ENCODE measurements around the gene WBP2.
"Not testable (repeated sequence)": the region's sequence is repeated elsewhere in the genome, so short reads cannot be mapped to it uniquely, and the experiment has no call there.

Gene WBP2

DNA sequence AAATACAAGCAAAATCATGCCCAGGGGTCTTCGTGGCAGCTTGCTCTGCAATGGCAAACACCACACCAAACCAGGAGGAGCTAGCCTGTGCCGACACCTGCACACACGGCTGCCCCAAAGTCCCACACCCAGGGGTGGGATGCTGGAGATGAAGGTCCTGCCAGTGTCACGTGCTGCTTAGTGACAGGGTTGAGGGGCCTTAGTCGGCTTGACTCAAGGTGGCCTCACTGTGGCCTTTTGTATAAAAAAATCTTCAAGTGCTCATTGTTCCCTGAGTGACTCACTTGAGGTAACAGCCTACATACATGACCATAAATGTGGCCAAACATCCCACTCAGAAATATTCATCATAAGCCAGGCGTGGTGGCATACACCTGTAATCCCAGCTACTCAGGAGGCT, 34.3 kb upstream of the WBP2 start:
- no peak for DNase-seq (ENCODE audit: extremely low read depth in 1 of 2, low read depth in 1 of 2)

GRCh38 chr17:75888484-75888883, 33.3 kb upstream of the WBP2 start:
- DNase-seq (ENCODE audit: extremely low read depth in 1 of 2, low read depth in 1 of 2): no peak

GRCh38 chr17:75885860-75886259, 30.7 kb upstream of the WBP2 start:
- not testable (repeated sequence) for DNase-seq (ENCODE audit: extremely low read depth in 1 of 2, low read depth in 1 of 2)

DNA sequence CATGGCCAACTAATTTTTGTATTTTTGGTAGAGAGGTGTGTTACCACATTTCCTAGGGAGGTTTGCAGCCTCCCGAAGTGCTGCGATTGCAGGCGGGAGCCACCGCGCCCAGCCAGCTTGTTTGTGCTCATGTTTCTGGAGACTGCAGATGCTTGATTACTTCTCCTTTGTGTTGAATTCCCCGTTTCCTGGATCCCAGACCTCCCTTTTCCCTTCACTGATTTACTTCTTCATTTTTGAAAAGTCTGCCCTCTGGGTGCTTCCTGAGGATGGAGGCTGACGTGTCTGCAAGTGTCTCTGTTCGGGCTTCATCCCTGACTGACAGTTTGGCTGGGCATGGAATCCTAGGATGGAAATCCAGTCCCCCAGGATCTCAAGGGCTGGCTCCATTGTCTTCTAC, 30.3 kb upstream of the WBP2 start:
- no peak for DNase-seq (ENCODE audit: extremely low read depth in 1 of 2, low read depth in 1 of 2)

GRCh38 chr17:75881678-75882454, 26.7 kb upstream of the WBP2 start:
- DNase-seq (ENCODE audit: extremely low read depth in 1 of 2, low read depth in 1 of 2): no peak

- no peak for DNase-seq (ENCODE audit: extremely low read depth in 1 of 2, low read depth in 1 of 2)
Measured at GRCh38 chr17:75880266-75880665, 25.1 kb upstream of the WBP2 start.

- no peak for DNase-seq (ENCODE audit: extremely low read depth in 1 of 2, low read depth in 1 of 2)
Measured at GRCh38 chr17:75878174-75878998, 23.3 kb upstream of the WBP2 start, which contains the start of gene TRIM47. TRIM47 (minus strand) TSS chr17:75878581; CDS start chr17:75878548, 33 bp downstream.

DNA sequence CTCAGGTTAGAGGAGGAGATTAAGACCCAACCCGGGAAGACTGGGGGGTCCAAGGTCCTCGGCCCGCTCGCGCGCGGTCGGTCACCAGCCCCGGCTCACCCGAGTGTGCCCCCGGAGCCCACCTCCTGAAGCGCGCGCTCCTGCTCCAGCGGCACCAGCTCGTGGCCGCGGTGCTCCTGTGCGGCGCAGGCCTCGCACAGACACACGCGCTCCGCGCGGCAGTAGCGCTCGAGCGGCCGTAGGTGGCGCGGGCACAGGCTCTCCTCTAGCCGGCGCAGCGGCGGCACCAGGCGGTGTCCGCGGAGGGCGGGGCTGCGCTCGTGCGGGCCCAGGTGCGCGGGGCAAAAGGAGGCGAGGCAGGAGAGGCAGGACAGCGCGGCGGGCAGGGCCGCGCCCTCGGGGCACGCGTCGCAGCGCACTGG, 22.6 kb upstream of the WBP2 start:
- DNase-seq (ENCODE audit: extremely low read depth in 1 of 2, low read depth in 1 of 2): peak in 1 of 2 donors; percentile 47

- DNase-seq (ENCODE audit: extremely low read depth in 1 of 2, low read depth in 1 of 2): no peak
Measured at GRCh38 chr17:75876938-75877751, 22.0 kb upstream of the WBP2 start.

- peak in 1 of 2 donors; percentile 79 for DNase-seq (ENCODE audit: extremely low read depth in 1 of 2, low read depth in 1 of 2)
Measured at GRCh38 chr17:75876190-75876937, 21.2 kb upstream of the WBP2 start.

DNA sequence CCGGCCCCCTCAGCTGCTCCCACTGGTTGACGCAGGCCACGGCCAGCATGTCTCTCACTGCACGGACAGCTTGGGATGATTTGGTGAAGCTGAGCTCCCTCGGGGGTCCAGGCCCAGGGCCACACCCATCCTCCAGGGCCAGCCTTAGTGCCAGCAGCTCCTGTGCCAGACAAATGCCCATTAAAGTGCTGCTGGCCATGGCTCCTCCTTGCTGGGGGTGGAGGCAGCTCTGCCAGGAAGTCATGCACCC, 20.7 kb upstream of the WBP2 start:
- no peak for DNase-seq (ENCODE audit: extremely low read depth in 1 of 2, low read depth in 1 of 2)

DNA sequence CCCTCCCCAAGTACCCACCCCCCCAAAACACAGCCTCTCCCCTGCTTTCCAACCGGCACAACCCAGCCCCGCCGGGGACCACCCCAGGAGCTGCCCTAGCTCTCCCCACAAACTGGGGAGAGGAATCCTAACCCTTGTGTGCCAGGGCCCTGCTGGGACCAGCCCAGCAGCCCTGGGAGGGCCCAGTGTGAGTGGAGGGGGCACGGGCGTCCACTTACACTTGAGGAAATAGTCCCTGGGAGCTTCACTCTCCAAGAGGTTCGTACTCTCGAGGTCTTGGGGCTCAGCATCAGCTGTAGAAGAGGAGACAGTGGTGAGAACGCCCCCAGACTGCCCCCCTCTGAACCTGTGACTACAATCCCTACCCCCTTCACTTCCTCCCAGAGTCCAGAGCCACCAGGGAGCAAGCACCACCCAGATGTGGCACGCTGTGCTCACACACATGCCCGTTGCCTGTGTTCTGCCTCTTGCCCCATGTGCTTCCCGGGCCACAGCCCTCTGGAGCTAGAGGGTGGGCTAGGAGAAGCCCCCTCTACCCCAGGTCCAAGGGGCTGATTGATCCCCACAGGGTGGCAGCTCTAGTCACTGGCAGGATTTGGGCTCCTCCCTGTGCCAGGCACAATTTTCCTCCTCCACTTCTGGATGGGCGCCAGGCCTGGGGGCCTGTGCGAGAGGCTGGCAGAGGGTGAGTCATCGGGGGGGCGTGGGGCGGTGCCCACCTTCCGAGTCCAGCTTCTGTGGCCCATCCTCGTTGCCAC, 20.2 kb upstream of the WBP2 start:
- no peak for DNase-seq (ENCODE audit: extremely low read depth in 1 of 2, low read depth in 1 of 2)

DNA sequence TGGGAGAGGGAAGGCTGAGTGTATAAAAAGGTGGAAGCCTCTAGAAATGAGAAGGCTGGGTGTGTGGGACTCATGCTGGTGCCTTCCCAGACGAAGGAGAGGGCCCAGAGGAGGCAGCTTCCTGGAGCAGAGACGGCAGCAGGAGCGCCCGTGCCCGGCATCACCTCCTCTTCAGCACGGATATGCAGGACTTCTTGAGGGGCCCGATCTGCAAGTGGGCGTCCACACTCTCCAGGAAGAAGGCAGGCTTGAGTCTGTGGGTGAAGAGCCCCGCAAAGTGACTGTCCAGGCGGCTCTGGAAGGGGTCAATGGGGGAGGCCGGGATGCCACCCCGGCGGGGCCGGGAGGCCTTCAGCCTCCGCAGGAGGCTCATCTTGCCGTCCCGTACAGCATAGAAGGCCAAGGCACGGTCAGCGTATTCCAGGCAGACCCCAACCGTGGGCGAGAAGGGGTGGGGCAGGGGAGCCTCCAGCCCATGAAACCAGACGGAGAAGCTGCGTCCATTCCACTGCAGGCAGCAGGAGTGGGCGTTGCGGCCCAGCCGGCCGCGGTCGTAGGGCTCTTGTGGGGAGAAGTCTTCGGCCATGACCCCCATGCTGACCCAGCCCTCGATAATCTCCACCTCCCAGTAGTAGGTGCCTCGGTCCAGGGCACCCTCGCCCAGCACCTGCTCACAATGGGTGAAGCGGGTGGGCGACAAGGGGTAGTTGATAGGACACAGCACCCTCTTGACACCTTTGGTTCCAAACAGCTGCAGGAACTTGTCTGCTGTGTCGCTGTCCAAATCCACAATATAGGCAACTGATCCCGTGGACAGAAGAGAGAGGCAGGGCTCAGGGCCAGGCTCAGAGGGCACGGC, 19.4 kb upstream of the WBP2 start:
- DNase-seq (ENCODE audit: extremely low read depth in 1 of 2, low read depth in 1 of 2): no peak

DNA sequence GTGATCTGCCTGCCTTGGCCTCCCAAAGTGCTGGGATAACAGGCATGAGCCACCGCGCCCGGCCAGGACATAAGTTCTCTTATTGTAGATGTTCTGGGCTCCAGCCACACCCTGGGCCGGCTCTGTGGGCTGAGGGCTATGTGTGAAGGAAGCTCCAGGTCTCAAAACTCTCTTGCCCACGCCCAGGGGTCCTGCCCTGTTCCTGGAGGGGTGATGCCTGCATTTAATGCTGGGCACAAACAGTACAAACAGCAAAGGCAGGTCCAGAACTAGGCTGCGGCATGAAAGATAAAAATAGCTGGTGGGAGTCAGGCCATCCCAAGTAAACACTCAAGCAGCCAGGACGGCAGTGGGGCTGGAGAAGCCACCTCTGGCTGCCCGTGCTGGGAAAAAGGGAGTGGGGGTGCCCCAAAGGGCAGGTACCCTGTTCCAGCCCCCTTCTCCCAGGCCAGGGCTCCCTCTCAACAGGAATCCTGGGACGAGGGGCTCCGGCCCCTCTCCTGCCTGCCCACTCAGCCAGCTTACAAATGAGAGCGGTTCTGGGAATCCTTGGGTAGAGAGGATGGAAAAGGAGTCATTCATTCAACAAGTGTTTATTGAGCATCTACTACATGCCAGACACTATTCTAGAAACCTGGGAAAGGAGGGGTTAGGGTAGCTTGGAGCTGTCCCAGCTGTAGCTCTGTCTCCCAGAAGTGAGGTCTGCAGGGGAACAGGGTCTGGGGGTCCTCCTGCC, 18.6 kb upstream of the WBP2 start:
- DNase-seq (ENCODE audit: extremely low read depth in 1 of 2, low read depth in 1 of 2): no peak

GRCh38 chr17:75872434-75873351, 17.6 kb upstream of the WBP2 start:
- no peak for DNase-seq (ENCODE audit: extremely low read depth in 1 of 2, low read depth in 1 of 2)

- not testable (repeated sequence) for DNase-seq (ENCODE audit: extremely low read depth in 1 of 2, low read depth in 1 of 2)
Measured at GRCh38 chr17:75870228-75870627, 15.1 kb upstream of the WBP2 start.
